ENCODE measurements around the gene ADAMTS9.

The ADAMTS9 gene

GRCh38 chr3:64685331-64685799 lies 2.4 kb downstream of the ADAMTS9 start:
- no peak for DNase-seq (ENCODE audit: low spot score)

- DNase-seq (ENCODE audit: low spot score) = no peak
Observed at GRCh38 chr3:64684715-64685261, 3.0 kb downstream of the ADAMTS9 start.

- no peak for DNase-seq (ENCODE audit: low spot score)
Observed at GRCh38 chr3:64681827-64682226, 6.0 kb downstream of the ADAMTS9 start.

- no peak for DNase-seq (ENCODE audit: low spot score)
Observed at GRCh38 chr3:64681015-64681414, 6.8 kb downstream of the ADAMTS9 start.

- no peak for DNase-seq (ENCODE audit: low spot score)
Observed at GRCh38 chr3:64680334-64680733, 7.5 kb downstream of the ADAMTS9 start.

GRCh38 chr3:64677961-64678716 lies 9.7 kb downstream of the ADAMTS9 start:
- DNase-seq (ENCODE audit: low spot score) = no peak

- DNase-seq (ENCODE audit: low spot score) = no peak
Observed at GRCh38 chr3:64676831-64677230, 11.0 kb downstream of the ADAMTS9 start.

GRCh38 chr3:64675687-64676247 lies 12.0 kb downstream of the ADAMTS9 start:
- DNase-seq (ENCODE audit: low spot score) = no peak

- no peak for DNase-seq (ENCODE audit: low spot score)
Observed at GRCh38 chr3:64674591-64675076, 13.2 kb downstream of the ADAMTS9 start.

GRCh38 chr3:64673159-64673715 lies 14.6 kb downstream of the ADAMTS9 start:
- DNase-seq (ENCODE audit: low spot score) = no peak

GRCh38 chr3:64668582-64669510 lies 19.0 kb downstream of the ADAMTS9 start:
- no peak for DNase-seq (ENCODE audit: low spot score)

- no peak for DNase-seq (ENCODE audit: low spot score)
Observed at GRCh38 chr3:64667887-64668581, 19.8 kb downstream of the ADAMTS9 start.

GRCh38 chr3:64667138-64667537 lies 20.7 kb downstream of the ADAMTS9 start:
- DNase-seq (ENCODE audit: low spot score) = no peak

GRCh38 chr3:64666171-64666588 lies 21.6 kb downstream of the ADAMTS9 start:
- DNase-seq (ENCODE audit: low spot score) = no peak

GRCh38 chr3:64664397-64664796 lies 23.4 kb downstream of the ADAMTS9 start:
- no peak for DNase-seq (ENCODE audit: low spot score)

GRCh38 chr3:64659617-64659978 lies 28.2 kb downstream of the ADAMTS9 start:
- no peak for DNase-seq (ENCODE audit: low spot score)

GRCh38 chr3:64658001-64658400 lies 29.8 kb downstream of the ADAMTS9 start:
- no peak for DNase-seq (ENCODE audit: low spot score)

GRCh38 chr3:64656544-64656943 lies 31.3 kb downstream of the ADAMTS9 start:
- DNase-seq (ENCODE audit: low spot score) = no peak

- no peak for DNase-seq (ENCODE audit: low spot score)
Observed at GRCh38 chr3:64655160-64655559, 32.6 kb downstream of the ADAMTS9 start.

GRCh38 chr3:64654013-64654412 lies 33.8 kb downstream of the ADAMTS9 start:
- no peak for DNase-seq (ENCODE audit: low spot score)

- no peak for DNase-seq (ENCODE audit: low spot score)
Observed at GRCh38 chr3:64653101-64653500, 34.7 kb downstream of the ADAMTS9 start.

All from iPS-NIHi11 (cell line).